ELF-1 (cell line): ENCODE measurements around the gene TANK.
"Not testable (repeated sequence)": the region's sequence is repeated elsewhere in the genome, so short reads cannot be mapped to it uniquely, and the experiment has no call there.

Experiments used
- DNase-seq: peaks from one replicate; pipeline ENCODE4 v3.0.0-alpha.2; 2016; ENCODE audit warnings: low read depth, low spot score

TANK gene

GRCh38 chr2:161160226-161161073, at the start of gene TANK:
TANK (plus strand) TSS chr2:161160428; CDS start chr2:161179663, 19,235 bp downstream.
- DNase-seq = peak; percentile 96

- no peak for DNase-seq
These were observed 48.7 kb upstream of the TANK start for GRCh38 chr2:161111531-161111930.

GRCh38 chr2:161112908-161113307, 47.3 kb upstream of the TANK start:
- no peak for DNase-seq

GRCh38 chr2:161113693-161114575, 46.3 kb upstream of the TANK start:
- no peak for DNase-seq

- DNase-seq = no peak
These were observed 45.0 kb upstream of the TANK start for GRCh38 chr2:161115205-161115604.

GRCh38 chr2:161115605-161116380, 44.4 kb upstream of the TANK start:
- DNase-seq = peak; percentile 26

- DNase-seq = no peak
These were observed 43.7 kb upstream of the TANK start for GRCh38 chr2:161116509-161116908.

- no peak for DNase-seq
These were observed 42.7 kb upstream of the TANK start for GRCh38 chr2:161117506-161117905.

- DNase-seq = no peak
These were observed 41.5 kb upstream of the TANK start for GRCh38 chr2:161118722-161119121.

- no peak for DNase-seq
These were observed 40.7 kb upstream of the TANK start for GRCh38 chr2:161119483-161119882.

- DNase-seq = peak; percentile 19
These were observed 39.5 kb upstream of the TANK start for GRCh38 chr2:161120775-161121174.

- DNase-seq = no peak
These were observed 38.6 kb upstream of the TANK start for GRCh38 chr2:161121622-161122021.

- peak; percentile 59 for DNase-seq
These were observed 37.3 kb upstream of the TANK start for GRCh38 chr2:161122772-161123530.

- peak; percentile 34 for DNase-seq
These were observed 36.6 kb upstream of the TANK start for GRCh38 chr2:161123531-161124030.

GRCh38 chr2:161124201-161124600, 36.0 kb upstream of the TANK start:
- no peak for DNase-seq

GRCh38 chr2:161128885-161129284, 31.3 kb upstream of the TANK start:
- no peak for DNase-seq

GRCh38 chr2:161130354-161130753, 29.9 kb upstream of the TANK start:
- DNase-seq = no peak

- no peak for DNase-seq
These were observed 29.1 kb upstream of the TANK start for GRCh38 chr2:161131074-161131680.

- DNase-seq = no peak
These were observed 28.4 kb upstream of the TANK start for GRCh38 chr2:161131804-161132203.

GRCh38 chr2:161132384-161132783, 27.8 kb upstream of the TANK start:
- DNase-seq = not testable (repeated sequence)
